ENCODE results near the gene EFCAB12. TPM values are rescaled to one million over a fixed set of nuclear protein-coding genes. Genes with fewer than 3 reads are reported as not detected.
A peak's percentile ranks its signal among the peaks of the same experiment; 100 is the strongest.

Gene EFCAB12
- polyA plus RNA-seq (2013, experiment 1 of 2), result 1.3 TPM
- 1.2 TPM for polyA plus RNA-seq (2013, experiment 2 of 2)

- peaks cover 11 to 18% of the 10 kb centered on the region in 2 donors for H3K4me1 ChIP-seq (ENCODE audit: control insufficient read depth in 2 of 2, insufficient read depth in 1 of 2, low read depth in 1 of 2, low read length in 2 of 2)
- no peak within 1 kb of the TSS for H4K91ac ChIP-seq (ENCODE audit: low read depth, low read length, poor library complexity)
- no peak within 1 kb of the TSS for H2BK5ac ChIP-seq (ENCODE audit: low read length)
- H3K23ac ChIP-seq (ENCODE audit: low read depth, low read length, poor library complexity), result peak within 1 kb of the TSS; percentile 46
- H2BK120ac ChIP-seq (ENCODE audit: low read depth, low read length), result no peak within 1 kb of the TSS
- no peak within 1 kb of the TSS for H3K18ac ChIP-seq (ENCODE audit: low read length)
- H3K36me3 ChIP-seq (replicated peaks in 1 of 2; ENCODE audit: control insufficient read depth in 2 of 2, insufficient read depth in 2 of 2, low read length in 2 of 2), result peaks cover 12 to 41% of the 10 kb centered on the region in 2 donors
- H3K9ac ChIP-seq (ENCODE audit: low read depth, low read length, poor library complexity), result peak within 1 kb of the TSS; percentile 94
- H3K14ac ChIP-seq (ENCODE audit: low read length), result no peak within 1 kb of the TSS
- peak; percentile 88 for DNase-seq (ENCODE audit: low spot score)
- H3K79me1 ChIP-seq (ENCODE audit: low read depth, low read length), result no peaks in the 10 kb centered on the region
- no peak within 1 kb of the TSS for H2BK15ac ChIP-seq (ENCODE audit: low read length)
- peak within 1 kb of the TSS; percentile 70 for H4K8ac ChIP-seq (ENCODE audit: low read depth, low read length)
- no peak within 1 kb of the TSS for H2AK5ac ChIP-seq (ENCODE audit: low read depth, low read length)
- peak within 1 kb of the TSS; percentile 85 for H2AFZ ChIP-seq (ENCODE audit: low read length)
- no peaks in the 10 kb centered on the region for H3K9me3 ChIP-seq (replicated peaks in 1 of 2; ENCODE audit: control insufficient read depth in 2 of 2, insufficient read depth in 1 of 2, low read depth in 1 of 2, low read length in 2 of 2)
- peak within 1 kb of the TSS; percentile 100 for H3K4me2 ChIP-seq (ENCODE audit: insufficient read depth, low read length, poor library complexity, severe bottlenecking)
- no peak within 1 kb of the TSS for H2BK12ac ChIP-seq (ENCODE audit: low read length)
- no peak within 1 kb of the TSS for H3K4ac ChIP-seq (ENCODE audit: low read length)
- peak within 1 kb of the TSS; percentile 61 for H3K27ac ChIP-seq (replicated peaks; ENCODE audit: low read length)
- peak within 1 kb of the TSS; percentile 52 to 81 for H3K4me3 ChIP-seq (ENCODE audit: low read length in 2 of 2)
- H3K27me3 ChIP-seq (ENCODE audit: control insufficient read depth in 3 of 3, insufficient read depth in 3 of 3, low read depth in 1 of 3, low read length in 3 of 3), result no peaks in the 10 kb centered on the region
- WGBS, 2 donors (ENCODE audit: extremely low coverage in 2 of 2, insufficient read length in 2 of 2, insufficient replicate concordance in 1 of 2), result no CpG with 5 or more reads among the region's 42 CpGs
Measured at GRCh38 chr3:129428376-129429079, at the start of gene EFCAB12. Gene EFCAB12 (minus strand): TSS chr3:129428636. CDS start chr3:129428488, 148 bp downstream.

- Histone ChIP-seq H3K27me3 (ENCODE audit: control insufficient read depth in 3 of 3, insufficient read depth in 3 of 3, low read depth in 1 of 3, low read length in 3 of 3) (no peaks in the 10 kb centered on the region), H3K23ac (ENCODE audit: low read depth, low read length, poor library complexity) (no peak overlapping the region), H3K4me3 (ENCODE audit: low read length in 2 of 2) (no peak overlapping the region), H2BK120ac (ENCODE audit: low read depth, low read length) (no peak overlapping the region), H3K79me1 (ENCODE audit: low read depth, low read length) (peaks cover 1% of the 10 kb centered on the region), H2BK5ac (ENCODE audit: low read length) (no peak overlapping the region), H4K8ac (ENCODE audit: low read depth, low read length) (no peak overlapping the region), H3K9ac (ENCODE audit: low read depth, low read length, poor library complexity) (no peak overlapping the region), H4K91ac (ENCODE audit: low read depth, low read length, poor library complexity) (no peak overlapping the region), H3K4me1 (ENCODE audit: control insufficient read depth in 2 of 2, insufficient read depth in 1 of 2, low read depth in 1 of 2, low read length in 2 of 2) (peaks cover 0 to 3% of the 10 kb centered on the region in 2 donors), H2AFZ (ENCODE audit: low read length) (no peak overlapping the region), H2AK5ac (ENCODE audit: low read depth, low read length) (no peak overlapping the region), H3K36me3 (replicated peaks in 1 of 2; ENCODE audit: control insufficient read depth in 2 of 2, insufficient read depth in 2 of 2, low read length in 2 of 2) (peaks cover 25 to 83% of the 10 kb centered on the region in 2 donors), H3K4me2 (ENCODE audit: insufficient read depth, low read length, poor library complexity, severe bottlenecking) (no peak overlapping the region), H2BK15ac (ENCODE audit: low read length) (no peak overlapping the region), H3K14ac (ENCODE audit: low read length) (no peak overlapping the region), H3K27ac (replicated peaks; ENCODE audit: low read length) (no peak overlapping the region), H3K18ac (ENCODE audit: low read length) (no peak overlapping the region), H3K4ac (ENCODE audit: low read length) (no peak overlapping the region), H2BK12ac (ENCODE audit: low read length) (no peak overlapping the region), H3K9me3 (replicated peaks in 1 of 2; ENCODE audit: control insufficient read depth in 2 of 2, insufficient read depth in 1 of 2, low read depth in 1 of 2, low read length in 2 of 2) (no peaks in the 10 kb centered on the region)
- no CpG with 5 or more reads among the region's 6 CpGs for WGBS, 2 donors (ENCODE audit: extremely low coverage in 2 of 2, insufficient read length in 2 of 2, insufficient replicate concordance in 1 of 2)
- DNase-seq (ENCODE audit: low spot score), result no peak
Measured at GRCh38 chr3:129476586-129476985, 48.1 kb upstream of the EFCAB12 start.

GRCh38 chr3:129475863-129476262, 47.4 kb upstream of the EFCAB12 start:
- Histone ChIP-seq H3K4me2 (ENCODE audit: insufficient read depth, low read length, poor library complexity, severe bottlenecking) (no peak overlapping the region), H3K79me1 (ENCODE audit: low read depth, low read length) (peaks cover 1% of the 10 kb centered on the region), H2AK5ac (ENCODE audit: low read depth, low read length) (no peak overlapping the region), H3K18ac (ENCODE audit: low read length) (no peak overlapping the region), H4K8ac (ENCODE audit: low read depth, low read length) (no peak overlapping the region), H3K9me3 (replicated peaks in 1 of 2; ENCODE audit: control insufficient read depth in 2 of 2, insufficient read depth in 1 of 2, low read depth in 1 of 2, low read length in 2 of 2) (no peaks in the 10 kb centered on the region), H2BK15ac (ENCODE audit: low read length) (no peak overlapping the region), H2BK120ac (ENCODE audit: low read depth, low read length) (no peak overlapping the region), H2AFZ (ENCODE audit: low read length) (no peak overlapping the region), H3K27me3 (ENCODE audit: control insufficient read depth in 3 of 3, insufficient read depth in 3 of 3, low read depth in 1 of 3, low read length in 3 of 3) (no peaks in the 10 kb centered on the region), H3K9ac (ENCODE audit: low read depth, low read length, poor library complexity) (no peak overlapping the region), H3K4me1 (ENCODE audit: control insufficient read depth in 2 of 2, insufficient read depth in 1 of 2, low read depth in 1 of 2, low read length in 2 of 2) (peaks cover 0 to 8% of the 10 kb centered on the region in 2 donors), H3K27ac (replicated peaks; ENCODE audit: low read length) (no peak overlapping the region), H3K36me3 (replicated peaks in 1 of 2; ENCODE audit: control insufficient read depth in 2 of 2, insufficient read depth in 2 of 2, low read length in 2 of 2) (peaks cover 25 to 84% of the 10 kb centered on the region in 2 donors), H2BK5ac (ENCODE audit: low read length) (no peak overlapping the region), H4K91ac (ENCODE audit: low read depth, low read length, poor library complexity) (no peak overlapping the region), H3K14ac (ENCODE audit: low read length) (no peak overlapping the region), H3K23ac (ENCODE audit: low read depth, low read length, poor library complexity) (no peak overlapping the region), H2BK12ac (ENCODE audit: low read length) (no peak overlapping the region), H3K4ac (ENCODE audit: low read length) (no peak overlapping the region), H3K4me3 (ENCODE audit: low read length in 2 of 2) (no peak overlapping the region)
- DNase-seq (ENCODE audit: low spot score), result no peak
- no CpG with 5 or more reads among the region's 3 CpGs for WGBS, 2 donors (ENCODE audit: extremely low coverage in 2 of 2, insufficient read length in 2 of 2, insufficient replicate concordance in 1 of 2)

GRCh38 chr3:129474984-129475804, 46.8 kb upstream of the EFCAB12 start:
- Histone ChIP-seq H3K4me3 (ENCODE audit: low read length in 2 of 2) (no peak overlapping the region), H3K36me3 (replicated peaks in 1 of 2; ENCODE audit: control insufficient read depth in 2 of 2, insufficient read depth in 2 of 2, low read length in 2 of 2) (peaks cover 22 to 80% of the 10 kb centered on the region in 2 donors), H3K9me3 (replicated peaks in 1 of 2; ENCODE audit: control insufficient read depth in 2 of 2, insufficient read depth in 1 of 2, low read depth in 1 of 2, low read length in 2 of 2) (no peaks in the 10 kb centered on the region), H4K91ac (ENCODE audit: low read depth, low read length, poor library complexity) (no peak overlapping the region), H3K4me2 (ENCODE audit: insufficient read depth, low read length, poor library complexity, severe bottlenecking) (no peak overlapping the region), H2BK120ac (ENCODE audit: low read depth, low read length) (no peak overlapping the region), H2AFZ (ENCODE audit: low read length) (no peak overlapping the region), H3K27ac (replicated peaks; ENCODE audit: low read length) (no peak overlapping the region), H3K23ac (ENCODE audit: low read depth, low read length, poor library complexity) (no peak overlapping the region), H3K9ac (ENCODE audit: low read depth, low read length, poor library complexity) (no peak overlapping the region), H2AK5ac (ENCODE audit: low read depth, low read length) (no peak overlapping the region), H3K79me1 (ENCODE audit: low read depth, low read length) (peaks cover 1% of the 10 kb centered on the region), H3K4ac (ENCODE audit: low read length) (no peak overlapping the region), H3K18ac (ENCODE audit: low read length) (no peak overlapping the region), H4K8ac (ENCODE audit: low read depth, low read length) (no peak overlapping the region), H3K4me1 (ENCODE audit: control insufficient read depth in 2 of 2, insufficient read depth in 1 of 2, low read depth in 1 of 2, low read length in 2 of 2) (peaks cover 0 to 5% of the 10 kb centered on the region in 2 donors), H2BK5ac (ENCODE audit: low read length) (no peak overlapping the region), H2BK15ac (ENCODE audit: low read length) (no peak overlapping the region), H2BK12ac (ENCODE audit: low read length) (no peak overlapping the region), H3K14ac (ENCODE audit: low read length) (no peak overlapping the region), H3K27me3 (ENCODE audit: control insufficient read depth in 3 of 3, insufficient read depth in 3 of 3, low read depth in 1 of 3, low read length in 3 of 3) (no peaks in the 10 kb centered on the region)
- WGBS, 2 donors (ENCODE audit: extremely low coverage in 2 of 2, insufficient read length in 2 of 2, insufficient replicate concordance in 1 of 2), result no CpG with 5 or more reads among the region's 10 CpGs
- no peak for DNase-seq (ENCODE audit: low spot score)
